HG02759 (cell line): Measurements from ENCODE around the gene AOX1.
"Not testable (repeated sequence)": the region's sequence is repeated elsewhere in the genome, so short reads cannot be mapped to it uniquely, and the experiment has no call there.

ENCODE experiments used
- ATAC-seq: cut with Tn5 transposase; IDR thresholded peaks from one replicate; pipeline ENCODE4 v1.9.1; 2021; ENCODE audit warnings: mild to moderate bottlenecking, moderate library complexity; ENCODE audit not compliant: unreplicated experiment

The AOX1 gene

DNA sequence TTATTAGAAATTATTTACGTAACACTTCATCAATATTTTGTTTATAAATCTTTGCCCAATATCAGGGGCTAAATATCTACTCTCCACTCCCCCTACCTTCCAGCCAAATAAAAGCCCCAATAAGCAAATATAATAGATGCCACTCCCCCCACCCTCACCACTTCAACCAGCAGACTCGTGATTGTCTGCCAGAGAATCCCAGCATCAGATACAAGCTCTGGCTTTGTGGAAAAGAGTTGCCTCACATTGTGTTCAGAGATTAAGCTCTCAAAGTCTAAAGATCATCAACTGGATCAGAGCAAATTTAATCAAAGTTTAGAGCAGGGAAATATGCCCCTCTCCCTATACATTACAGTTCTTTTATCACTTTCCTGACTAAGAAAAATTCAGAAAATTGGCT lies 39.5 kb downstream of the AOX1 start:
- no peak for ATAC-seq

DNA sequence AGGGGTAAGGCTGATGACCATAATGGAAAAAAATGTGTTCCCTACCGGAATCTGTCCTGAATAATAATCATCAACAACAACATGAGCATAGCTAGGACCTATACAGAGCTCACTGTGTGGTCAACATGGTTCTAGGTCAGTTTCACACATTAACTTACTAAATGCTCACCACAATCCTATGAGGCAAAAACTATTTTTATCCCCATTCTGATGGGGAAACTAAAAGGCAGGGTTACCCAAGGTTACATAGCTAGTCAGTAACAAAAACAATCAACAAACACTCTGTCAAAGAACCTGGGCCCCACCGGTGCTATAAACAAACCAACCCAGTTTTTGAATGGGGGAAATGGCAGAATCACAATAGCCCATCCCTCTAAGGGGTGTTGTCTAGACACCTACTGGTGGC lies 40.1 kb downstream of the AOX1 start:
- no peak for ATAC-seq

DNA sequence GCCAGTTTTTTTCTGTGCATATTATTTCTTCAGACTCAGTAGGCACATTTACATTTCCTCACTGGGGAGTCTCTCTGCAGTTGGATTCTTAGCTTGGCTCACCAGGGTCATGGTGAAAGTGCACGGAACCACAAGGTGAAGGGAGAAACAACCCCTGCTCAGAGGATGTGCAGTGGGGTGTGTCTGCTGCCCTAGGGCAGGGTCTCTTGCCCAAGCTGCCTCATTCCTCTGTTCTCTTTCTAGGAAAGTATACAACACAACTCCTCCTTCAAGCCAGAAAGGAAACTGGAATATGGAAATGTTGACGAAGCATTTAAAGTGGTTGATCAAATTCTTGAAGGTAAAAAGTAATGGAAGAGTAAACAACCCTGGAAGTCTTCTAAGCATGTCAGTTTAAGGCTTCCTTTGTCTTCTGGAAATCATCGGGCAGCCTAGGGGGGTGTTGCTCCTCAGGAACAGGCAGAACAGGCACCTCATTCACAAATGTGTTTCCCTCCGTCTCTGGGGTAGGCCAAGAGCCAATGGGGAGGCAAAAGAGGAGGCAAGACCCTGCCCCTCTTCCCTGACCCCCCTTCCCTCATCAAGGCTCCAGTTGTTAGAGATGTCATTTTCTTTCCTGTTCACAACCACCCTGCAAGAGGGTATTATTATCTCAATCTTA lies 41.4 kb downstream of the AOX1 start:
- no peak for ATAC-seq

DNA sequence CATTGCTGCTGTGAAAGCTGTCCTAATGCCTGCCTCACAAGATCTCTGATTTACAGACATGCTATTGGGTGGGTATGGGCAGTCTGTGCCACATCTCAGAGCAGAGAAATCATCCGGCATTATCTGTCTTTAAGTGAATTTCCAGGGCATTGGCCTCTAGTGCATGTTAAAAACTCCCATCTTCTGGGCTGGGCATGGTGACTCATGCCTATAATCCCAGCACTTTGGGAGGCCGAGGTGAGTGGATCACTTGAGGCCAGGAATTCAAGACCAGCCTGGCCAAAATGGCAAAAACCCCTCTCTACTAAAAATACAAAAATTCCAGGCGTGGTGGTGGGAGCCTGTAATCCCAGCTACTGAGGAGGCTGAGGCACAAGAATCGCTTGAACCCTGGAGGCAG lies 42.6 kb downstream of the AOX1 start:
- not testable (repeated sequence) for ATAC-seq

DNA sequence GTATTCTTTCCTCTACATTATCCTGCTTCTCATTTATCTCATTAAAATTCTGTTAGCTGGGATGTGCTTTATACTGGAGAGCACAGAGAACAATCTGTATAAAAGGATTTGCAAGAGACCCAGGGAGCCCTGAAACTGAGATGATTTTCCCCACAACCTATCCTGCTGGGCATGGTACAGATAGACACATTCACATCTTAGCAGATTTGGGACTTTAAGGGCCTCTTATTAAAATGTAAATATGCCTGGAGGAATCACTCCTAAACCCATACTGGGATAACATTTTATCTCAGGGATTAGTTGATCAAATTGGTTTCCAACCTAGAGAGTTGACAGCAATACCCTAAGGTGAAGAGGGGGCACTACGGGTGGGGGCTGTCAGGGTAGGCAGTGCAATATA lies 45.5 kb downstream of the AOX1 start:
- no peak for ATAC-seq

DNA sequence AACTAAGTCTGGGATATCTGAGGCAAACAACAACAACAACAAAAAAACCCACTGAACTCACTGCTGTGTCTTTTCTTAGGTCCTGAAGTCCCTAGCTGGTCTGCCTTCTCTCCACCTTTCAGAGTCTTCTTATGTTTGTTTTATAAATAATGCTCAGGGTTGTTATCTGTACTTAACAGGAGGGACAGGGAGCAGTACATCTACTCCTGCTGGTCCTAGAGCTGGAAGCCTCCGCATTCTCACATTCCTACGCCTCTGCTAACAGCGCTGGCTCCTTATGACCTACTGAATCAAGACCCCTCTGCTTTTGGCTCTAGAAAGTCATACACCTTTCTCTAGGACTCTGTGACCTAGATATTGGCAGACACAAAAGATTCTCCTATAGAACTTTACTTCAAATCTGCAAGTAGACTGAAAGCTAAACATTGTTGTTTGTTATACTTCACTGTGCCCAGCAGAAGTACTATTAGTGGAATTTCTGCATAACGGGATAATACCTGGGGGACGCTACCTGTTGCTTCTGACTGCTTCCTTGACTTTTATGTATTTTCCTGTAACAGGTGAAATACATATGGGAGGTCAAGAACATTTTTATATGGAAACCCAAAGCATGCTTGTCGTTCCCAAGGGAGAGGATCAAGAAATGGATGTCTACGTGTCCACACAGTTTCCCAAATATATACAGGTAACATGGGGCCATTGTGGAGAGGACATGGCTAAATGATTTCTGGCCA lies 48.6 kb downstream of the AOX1 start:
- ATAC-seq = no peak

DNA sequence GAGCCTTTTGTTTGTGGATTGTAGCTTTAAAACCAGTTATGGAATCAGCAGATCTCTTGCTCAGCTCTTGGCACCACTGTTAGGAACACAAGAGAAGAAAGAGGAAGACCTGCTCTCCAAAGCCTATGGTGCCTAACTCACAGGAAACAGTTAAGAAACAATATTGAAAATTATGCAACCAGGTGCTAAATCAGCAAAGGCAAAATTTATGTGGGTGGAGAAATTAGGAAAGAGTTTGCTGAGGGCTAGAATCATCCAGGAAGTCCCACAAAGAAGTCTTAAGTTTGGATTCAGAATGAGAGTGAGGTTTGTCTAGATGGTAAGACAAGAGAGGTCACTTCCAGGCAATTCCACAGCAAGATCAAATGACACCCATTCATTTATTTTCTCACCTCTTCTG lies 49.4 kb downstream of the AOX1 start:
- no peak for ATAC-seq

DNA sequence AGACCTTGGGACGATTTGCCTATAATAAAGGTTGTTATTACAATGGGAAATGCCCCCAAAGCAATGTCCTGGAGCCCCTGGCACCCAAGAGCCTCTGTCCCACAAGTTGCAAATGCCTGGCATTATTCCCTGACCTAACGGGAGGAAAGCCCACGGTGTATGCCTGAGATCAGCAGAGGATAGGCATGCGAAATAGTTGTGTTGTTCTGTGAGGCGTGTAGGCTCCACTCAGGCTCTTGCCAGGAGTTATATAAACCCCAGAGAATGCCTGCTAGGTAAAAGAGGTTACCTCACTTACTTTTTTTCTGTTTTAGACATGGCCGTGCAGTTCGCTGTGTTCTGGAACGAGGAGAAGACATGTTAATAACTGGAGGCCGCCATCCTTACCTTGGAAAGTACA lies 52.1 kb downstream of the AOX1 start:
- no peak for ATAC-seq

DNA sequence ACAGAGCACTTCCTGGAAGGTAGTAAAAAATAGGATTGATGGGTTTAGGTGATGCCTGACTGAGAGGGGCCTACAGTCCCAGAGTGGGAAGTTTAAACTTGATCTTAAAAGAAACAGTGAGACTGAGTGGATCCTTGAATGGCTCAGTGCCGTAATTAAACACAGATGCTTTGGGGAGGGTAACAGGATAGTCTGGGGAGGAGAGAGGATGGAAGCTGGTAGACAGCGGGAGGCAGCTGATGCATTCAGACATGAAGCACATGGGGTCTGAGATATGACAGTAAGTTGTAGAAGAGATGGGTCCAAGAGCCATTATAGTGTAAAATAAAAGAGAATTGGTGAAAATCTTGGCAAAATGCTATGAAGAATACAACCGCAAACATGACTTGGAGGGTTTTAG lies 54.4 kb downstream of the AOX1 start:
- ATAC-seq = no peak

DNA sequence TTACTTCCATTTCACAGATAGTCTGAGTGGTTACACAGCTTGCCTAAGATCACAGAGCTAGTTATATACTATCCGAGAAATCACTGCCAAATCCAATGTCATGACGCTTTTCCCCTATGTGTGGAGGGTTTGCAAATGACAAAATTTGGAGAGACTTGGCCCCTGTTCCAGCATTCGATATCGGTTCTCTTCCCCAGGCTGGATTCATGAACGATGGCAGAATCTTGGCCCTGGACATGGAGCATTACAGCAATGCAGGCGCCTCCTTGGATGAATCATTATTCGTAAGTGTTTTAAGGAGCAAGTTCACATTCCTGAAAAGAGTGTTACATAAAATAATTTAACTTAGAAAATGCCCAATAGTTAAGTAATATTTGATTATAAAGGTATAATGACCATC lies 55.1 kb downstream of the AOX1 start:
- no peak for ATAC-seq

DNA sequence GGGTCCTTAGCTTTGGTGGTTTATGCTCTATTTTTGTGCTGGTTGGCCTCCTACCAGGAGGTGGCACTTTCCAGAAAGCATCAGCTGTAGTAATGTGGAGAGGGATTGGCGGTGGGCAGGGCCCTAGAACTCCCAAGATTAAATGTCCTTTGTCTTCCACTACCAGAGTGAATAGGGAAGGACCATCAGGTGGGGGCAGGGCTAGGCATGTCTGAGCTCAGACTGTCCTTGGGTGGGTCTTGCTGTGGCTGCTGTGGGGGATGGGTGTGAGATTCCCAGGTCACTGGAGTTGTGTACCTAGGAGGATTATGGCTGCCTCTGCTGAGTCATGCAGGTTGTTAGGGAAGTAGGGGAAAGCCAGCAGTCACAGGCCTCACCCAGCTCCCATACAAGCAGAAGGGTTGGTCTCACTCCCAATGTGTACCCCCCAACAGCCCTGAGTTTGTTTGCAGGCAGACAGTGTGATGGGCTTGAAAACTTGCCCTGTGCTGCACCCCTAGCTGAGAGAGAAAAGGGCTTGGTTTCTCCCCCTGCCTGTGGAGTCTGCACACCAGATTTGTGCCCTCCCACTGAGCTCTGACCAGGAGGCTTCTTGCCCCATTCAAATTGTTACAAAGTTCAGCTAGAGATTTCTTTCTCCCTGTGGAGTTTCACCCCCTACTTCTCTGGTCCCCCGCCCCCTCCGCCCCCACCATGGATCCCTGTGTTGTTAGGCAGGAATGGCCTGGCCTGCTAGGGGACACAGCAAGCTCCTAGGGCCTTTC lies 62.9 kb downstream of the AOX1 start:
- not testable (repeated sequence) for ATAC-seq

DNA sequence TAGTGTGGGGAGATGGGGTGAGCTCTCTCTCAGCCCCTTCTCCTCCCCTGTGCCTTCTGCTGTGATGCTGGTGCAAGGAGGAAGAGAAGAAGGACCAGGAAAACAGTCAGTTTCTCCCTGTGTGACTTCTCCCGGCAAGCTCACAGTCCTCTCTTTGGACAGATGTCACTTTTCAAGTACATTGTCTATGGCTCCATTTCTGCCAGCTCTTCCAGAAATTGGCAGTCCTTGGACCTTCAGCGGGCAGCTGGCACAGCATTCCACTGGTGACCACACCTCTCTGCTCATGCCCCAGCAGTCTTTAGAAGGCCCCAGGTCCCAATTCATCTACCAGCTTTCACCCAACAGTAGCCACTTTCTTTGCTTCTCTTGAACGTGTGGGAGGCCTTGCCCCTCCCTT lies 63.9 kb downstream of the AOX1 start:
- ATAC-seq = no peak

DNA sequence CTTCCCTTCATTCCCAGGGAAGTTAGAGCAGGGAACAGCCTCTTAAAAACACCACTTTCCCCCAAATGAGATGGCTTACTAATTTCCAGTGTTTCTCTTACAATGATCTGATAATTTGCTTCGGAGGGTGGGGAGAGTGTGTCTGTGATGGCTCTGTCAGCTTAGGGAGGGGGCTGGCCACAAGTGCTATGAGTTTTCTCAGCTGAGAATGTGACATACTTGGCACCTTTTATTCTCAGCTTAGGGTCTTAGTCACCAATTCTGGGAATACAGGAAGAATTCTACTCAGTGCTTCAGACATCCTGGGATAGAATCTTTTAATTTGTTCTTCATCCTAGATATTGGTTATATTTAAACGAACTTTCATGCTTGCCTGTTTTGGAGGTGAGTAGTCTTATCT lies 64.4 kb downstream of the AOX1 start:
- ATAC-seq = no peak

DNA sequence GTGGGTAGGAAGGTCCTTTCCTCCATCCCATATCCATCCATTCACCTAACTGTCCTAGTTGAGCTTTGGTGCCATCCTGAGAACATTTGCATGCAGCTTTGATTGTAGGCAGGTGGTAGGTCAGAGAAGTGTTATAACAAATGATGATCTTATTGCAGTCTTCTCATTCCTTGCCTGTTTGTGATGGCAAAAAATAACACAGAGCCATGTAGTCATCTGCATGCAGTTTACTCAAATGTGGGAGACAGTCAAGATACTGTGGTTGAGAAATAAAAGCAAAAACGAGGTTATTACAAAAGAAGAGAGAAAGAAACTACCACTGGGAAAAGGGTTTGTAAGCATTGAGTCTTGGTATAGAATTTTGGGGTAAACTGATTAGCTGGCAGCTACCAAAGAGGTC lies 66.3 kb downstream of the AOX1 start:
- ATAC-seq = no peak

DNA sequence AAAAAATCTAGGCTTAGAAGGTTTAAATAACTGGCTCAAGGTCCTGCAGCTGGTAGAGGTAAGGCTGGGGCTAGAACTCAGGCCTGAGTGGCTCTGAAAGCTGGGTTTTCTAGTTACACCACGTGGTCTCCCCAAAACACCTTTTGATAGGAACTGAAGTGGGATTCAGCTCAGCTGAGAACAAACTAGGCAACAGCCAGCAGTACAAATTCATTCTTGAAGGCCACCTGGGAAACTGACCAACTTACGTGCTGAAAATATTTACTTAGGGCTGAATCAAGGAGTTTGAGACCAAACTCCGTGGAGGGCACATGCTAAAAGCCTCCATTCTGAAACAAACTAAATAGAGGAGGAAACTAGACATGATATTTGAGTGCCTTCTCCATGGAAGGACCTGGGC lies 67.2 kb downstream of the AOX1 start:
- ATAC-seq = no peak

DNA sequence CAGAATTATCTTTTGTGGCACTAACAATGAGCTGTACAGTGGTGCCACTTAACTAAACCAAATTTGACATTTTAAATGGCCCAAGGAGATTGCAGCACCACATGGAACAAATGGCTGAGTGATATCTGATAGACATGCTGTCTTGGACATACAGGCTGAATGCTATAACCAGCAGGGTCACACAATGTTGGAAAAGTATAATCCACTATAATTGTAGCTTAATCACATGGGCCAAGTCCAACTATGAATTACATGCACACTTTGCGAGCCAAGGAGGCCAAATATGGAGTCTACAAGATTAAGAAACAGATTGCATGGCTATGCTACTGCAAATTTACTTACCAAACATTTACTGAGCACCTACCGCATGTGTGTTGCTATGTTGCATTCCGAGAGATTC lies 69.0 kb downstream of the AOX1 start:
- ATAC-seq = no peak

DNA sequence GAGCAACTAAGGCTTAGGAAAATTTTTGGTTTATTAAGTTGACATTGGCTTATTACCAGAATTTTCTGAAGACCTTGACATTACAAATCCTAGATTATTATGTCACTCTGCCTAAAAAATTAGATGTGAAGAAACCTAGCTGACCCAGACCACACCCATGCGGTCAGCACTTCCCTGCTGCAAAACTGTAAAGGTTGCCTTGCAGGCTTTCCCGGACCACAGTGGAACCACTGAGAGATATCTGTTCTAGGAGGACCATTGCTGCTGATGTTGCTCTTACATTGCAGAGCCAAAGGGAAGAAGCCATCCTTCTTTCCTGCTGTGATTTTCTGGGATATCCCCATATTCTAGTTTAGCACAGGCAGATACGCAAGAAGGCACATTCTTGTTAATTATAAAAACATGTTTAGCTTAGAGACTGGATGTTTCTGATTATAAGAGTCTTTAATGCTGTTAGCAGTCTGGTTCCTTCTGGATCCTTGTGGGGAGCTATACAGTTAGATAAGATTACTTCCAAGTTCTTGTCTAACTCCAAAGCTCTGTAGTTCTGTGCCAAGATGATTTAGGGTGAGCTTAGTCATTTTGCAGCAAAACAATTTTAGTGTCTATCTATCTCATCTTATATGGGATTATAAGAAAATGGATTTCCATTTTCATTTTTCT lies 70.2 kb downstream of the AOX1 start:
- ATAC-seq = no peak

DNA sequence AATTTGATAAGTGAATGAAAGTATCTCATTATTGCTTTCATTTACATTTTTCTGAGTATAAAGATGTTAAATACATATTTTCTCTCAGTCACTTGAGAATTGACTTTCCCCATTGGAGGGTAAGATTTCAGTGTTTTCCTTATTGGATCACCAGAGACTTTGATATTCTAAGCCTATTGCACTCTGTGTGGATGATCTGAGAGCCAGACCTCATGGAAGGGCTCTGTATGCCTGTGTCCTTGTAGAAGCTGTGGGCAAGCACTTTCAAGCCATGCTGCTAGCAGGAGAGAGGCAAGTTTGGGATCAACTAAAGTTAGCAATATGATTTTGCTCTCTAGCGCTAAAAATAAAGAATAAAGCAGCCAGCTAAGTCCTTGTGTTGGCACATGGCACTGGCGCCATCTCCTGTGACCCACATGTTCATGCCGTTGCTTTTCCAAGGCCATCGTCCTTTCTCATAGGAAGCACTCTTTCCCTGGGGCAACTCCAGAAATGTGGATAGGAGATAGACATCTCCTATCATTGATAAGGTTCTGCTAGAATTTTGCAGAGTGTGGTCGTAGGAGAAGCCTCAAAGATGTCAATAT lies 72.6 kb downstream of the AOX1 start:
- ATAC-seq = no peak

DNA sequence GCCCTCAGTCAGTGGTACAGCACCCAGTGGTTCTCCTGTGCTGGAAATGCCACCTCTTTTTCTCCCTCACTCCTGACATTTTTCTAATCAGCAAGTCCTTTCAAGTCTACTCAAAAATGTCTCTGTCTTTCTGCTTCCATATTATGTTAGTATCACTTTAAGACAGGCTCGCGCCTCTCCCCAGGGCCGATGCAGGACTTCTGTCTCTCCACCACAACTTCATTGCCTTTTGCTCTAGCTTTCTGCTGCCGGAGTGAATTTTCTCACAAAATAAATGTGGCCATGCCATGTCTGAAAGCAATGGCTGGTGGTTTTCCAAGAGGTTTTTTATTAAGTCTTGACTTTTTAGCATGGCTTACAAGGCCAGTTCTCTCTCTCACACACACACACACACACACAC lies 73.6 kb downstream of the AOX1 start:
- ATAC-seq = no peak

DNA sequence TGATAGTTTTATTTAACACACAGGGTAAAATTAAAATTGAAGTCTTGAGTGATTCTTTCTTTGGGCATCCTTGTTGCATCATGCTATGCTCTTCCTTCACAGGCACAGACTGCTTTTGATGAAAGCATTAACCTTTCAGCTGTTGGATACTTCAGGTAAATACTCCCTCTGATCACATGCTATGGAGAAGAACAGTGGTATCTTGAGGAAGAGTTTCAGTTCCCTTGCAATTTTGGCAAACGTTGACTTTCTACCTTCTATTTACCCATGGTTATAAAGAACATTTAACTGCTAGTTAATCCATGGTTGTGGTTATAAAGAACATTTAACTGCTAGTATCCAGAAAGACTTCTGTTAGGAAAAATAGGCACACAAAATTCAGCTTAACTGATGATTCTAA lies 75.7 kb downstream of the AOX1 start:
- ATAC-seq = no peak

DNA sequence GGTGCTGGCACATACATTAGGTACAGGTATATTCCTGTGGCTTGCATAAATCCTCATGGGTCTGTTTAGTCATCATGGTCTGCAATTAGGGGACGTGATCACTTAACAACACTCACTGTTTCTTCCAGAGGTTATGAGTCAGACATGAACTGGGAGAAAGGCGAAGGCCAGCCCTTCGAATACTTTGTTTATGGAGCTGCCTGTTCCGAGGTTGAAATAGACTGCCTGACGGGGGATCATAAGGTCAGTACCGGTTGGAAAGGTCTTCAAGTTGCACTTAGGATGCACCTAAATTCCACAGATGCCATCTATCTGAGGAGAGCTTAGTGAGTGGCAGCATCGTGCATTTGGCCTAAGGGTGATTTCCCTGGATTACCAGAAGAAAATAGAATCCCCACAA lies 76.9 kb downstream of the AOX1 start:
- no peak for ATAC-seq
